Right renal pelvis (tissue), 4 donors: ENCODE measurements around the gene RNPC3. TPM values are rescaled to one million over a fixed set of nuclear protein-coding genes. Genes with fewer than 3 reads are reported as not detected.
"Not testable (repeated sequence)": the region's sequence is repeated elsewhere in the genome, so short reads cannot be mapped to it uniquely, and the experiment has no call there.

Experiments
- DNase-seq, 4 donors: peaks; one replicate each; pipeline ENCODE4 v3.0.0-alpha.2; 2013; ENCODE audit warnings: low read depth in 4 of 4, low spot score in 3 of 4, missing footprints in 1 of 4
- polyA plus RNA-seq, 4 donors: library from polyadenylated mRNA; unstranded; fragments of 120-200 nt; gene quantifications; one replicate each; pipeline ENCODE4 v1.2.1, GENCODE V29; 2013; ENCODE audit not compliant: insufficient read length in 4 of 4

Gene RNPC3
- polyA plus RNA-seq, 4 donors, result 37.8 to 56.9 (median 46.7) TPM

DNA sequence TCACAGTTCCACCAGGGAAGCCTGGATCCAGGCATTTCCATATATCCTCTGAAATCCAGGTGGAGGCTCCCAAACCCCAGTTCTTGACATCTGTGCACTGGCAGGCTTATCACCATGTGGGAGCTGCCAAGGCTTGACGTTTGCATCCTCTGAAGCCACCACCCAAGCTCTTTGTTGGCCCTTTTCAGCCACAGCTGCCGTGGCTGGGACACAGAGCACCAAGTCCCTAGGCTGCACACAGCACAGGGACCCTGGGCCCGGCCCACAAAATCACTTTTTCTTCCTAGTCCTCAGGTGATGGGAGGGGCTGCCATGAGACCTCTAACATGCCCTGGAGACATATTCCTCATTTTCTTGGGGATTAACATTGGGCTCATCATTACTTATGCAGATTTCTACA lies 22.3 kb downstream of the RNPC3 start:
- no peak for DNase-seq

DNA sequence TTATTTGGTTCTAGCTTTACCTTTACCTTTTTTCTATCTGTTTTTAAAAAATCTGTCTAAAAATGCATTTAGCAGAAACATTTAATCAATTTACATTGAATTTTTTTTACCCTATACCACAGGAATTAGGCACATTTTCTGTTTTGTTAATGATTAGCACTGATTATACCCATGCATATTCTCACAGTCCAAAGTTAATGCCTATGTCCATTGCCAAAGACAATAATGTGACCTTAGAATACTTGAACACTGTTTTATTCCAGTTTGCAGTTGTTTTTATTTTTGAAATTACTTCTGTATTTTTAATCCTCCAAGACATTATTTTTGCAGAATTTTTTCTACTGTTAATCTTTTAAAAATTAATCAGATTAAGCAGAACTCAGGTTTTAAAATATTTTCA lies 34.9 kb downstream of the RNPC3 start:
- DNase-seq, result no peak

DNA sequence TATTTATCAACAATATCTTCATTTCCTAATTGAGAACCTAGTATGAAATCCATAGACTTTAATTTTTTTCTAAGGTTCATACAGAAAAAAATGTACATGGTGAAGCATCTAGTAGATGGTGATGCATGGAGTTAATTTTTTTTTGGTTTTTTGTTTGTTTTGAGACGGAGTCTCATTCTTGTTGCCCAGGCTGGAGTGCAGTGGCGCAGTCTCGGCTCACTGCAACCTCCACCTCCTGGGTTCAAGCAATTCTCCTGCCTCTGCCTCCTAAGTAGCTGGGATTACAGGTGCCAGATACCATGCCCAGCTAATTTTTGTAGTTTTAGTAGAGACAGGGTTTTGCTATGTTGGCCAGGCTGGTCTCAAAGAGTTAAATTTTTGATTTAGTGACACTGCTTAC lies 35.6 kb downstream of the RNPC3 start:
- DNase-seq, result not testable (repeated sequence)

- no peak for DNase-seq
These were observed 36.3 kb downstream of the RNPC3 start for GRCh38 chr1:103561643-103562395.

DNA sequence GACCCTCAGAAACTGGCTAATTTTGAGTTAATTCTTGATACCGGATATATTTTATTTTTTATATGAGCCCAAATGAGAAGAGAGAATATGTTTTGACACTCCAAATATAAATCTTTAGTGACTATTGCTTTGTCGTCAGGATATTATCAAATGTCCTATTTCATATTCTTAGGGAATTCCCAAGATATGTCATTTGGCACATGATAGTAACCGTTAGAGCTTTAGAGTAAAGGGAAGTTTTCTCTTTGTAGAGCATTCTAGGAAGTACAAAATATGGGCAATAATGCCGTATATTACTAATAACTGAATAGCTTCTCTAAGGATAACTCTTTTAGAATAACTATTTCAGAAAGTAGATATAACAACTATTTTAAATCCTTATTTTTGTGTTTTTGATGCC lies 37.6 kb downstream of the RNPC3 start:
- DNase-seq, result no peak

GRCh38 chr1:103569493-103569892 lies 44.0 kb downstream of the RNPC3 start:
- DNase-seq, result no peak

DNA sequence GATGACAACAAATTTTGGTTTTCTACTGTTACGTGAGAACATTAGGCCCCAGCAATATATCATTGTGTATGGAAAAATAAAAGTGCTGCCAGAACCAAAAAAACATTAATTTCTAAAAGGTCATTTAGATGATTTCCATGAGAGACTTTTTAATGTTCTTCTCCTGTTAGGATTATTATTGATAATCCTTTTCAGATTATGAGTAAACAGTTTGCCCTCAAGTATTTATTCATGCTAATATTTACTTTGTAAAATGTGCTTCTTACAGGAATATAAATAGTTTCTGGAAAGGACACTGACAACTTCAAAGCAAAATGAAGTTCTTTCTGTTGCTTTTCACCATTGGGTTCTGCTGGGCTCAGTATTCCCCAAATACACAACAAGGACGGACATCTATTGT lies 45.8 kb downstream of the RNPC3 start, which contains the start of gene AMY2B:
TSS of gene AMY2B (plus strand) at position 301 of the 400 bp plus-strand sequence. CDS start at position 315, 14 bp downstream.
- not testable (repeated sequence) for DNase-seq

DNA sequence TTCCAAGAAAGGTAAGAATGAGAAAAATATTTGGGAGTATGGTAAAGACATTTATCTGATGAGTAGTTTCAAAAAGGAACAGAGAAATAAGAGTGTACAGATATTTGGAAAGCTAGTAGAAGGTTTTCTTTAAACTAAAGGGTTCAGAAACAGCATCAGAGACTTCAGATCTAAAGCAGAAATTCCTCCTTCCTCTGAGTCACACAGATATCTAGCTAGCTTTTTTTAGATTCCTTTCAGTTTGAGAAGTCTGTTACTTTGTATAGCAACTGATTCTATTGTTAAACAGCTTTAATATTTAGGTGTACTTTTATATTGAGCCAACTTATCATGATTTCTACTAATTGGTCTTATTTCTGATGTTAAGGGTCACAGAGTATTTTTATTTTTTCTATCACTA lies 50.6 kb downstream of the RNPC3 start:
- no peak for DNase-seq

DNA sequence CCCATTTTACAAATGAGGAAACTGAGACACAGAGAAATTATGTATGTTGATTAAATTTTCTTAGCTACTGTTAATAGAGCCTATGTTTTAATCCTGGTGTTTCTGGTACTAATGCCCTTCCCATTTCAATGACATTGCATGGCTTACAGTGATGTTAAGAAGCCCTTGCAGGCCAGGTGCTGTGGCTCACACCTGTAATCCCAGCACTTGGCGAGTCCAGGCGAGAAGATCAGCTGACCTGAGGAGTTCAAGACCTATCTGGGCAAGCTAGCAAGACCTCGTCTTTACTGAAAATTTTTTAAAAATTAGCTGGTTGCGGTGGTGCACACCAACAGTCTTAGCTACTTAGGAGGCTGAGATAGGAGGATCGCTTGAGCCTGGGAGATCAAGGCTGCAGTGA lies 51.3 kb downstream of the RNPC3 start:
- DNase-seq, result not testable (repeated sequence)

DNA sequence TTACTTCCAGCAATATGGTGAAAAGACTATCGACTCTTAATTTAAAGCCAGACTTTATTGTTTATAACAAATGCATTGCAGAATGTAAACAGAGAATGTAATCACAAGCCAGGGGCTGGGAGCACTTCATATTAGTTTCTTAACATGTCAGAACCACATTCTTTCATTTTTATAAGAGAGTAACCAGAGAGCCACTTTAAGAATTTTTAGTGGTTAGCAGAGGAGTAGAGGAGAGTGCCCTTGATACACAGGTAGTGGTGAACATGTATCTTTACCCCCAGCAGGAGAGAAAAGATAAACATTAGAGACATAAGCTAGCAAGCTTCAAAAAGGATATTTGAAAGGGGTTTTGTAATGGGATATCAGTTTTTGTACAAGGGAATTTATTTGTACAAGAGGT lies 57.0 kb downstream of the RNPC3 start:
- DNase-seq, result no peak

DNA sequence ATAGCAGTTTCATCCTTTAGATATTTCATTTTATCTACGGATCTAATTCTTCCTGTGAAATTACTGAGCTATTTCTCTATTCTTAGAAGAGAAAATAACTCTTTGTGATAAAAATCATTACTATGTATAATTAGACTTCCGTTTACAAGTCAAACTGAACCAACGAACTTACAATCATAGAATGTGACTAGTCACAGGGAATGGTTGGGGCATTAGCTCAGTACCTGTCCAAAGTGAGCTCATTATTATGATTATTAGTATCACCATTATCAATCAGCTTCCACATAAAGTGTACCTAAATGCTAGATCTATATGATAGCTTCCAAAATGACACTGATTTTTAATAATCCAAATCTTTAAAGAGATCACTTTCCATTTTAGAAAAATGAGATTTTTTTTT lies 58.4 kb downstream of the RNPC3 start:
- DNase-seq, result no peak

GRCh38 chr1:103584537-103584936 lies 59.0 kb downstream of the RNPC3 start:
- no peak for DNase-seq

- DNase-seq, result not testable (repeated sequence)
These were observed 77.2 kb downstream of the RNPC3 start for GRCh38 chr1:103602740-103603139.

Other genes starting within 250 kb of the RNPC3 start
- 10 to 100 TPM; 25.6 to 49.2 (median 30.4) TPM for gene AMY2B, start 45.9 kb downstream of the RNPC3 start, polyA plus RNA-seq
- gene AMY2A, start 91.7 kb downstream of the RNPC3 start, polyA plus RNA-seq, result under 1 TPM in 2 of 4 donors, not detected in 2; 0.15 to 0.22 TPM
- under 1 TPM in 1 of 4 donors, not detected in 3; 0.26 TPM for gene AMY1A, start 130.1 kb downstream of the RNPC3 start, polyA plus RNA-seq
- gene AMY1B, start 170.5 kb downstream of the RNPC3 start, polyA plus RNA-seq, result under 1 TPM in 1 of 4 donors, not detected in 3; 0.42 TPM
- not detected for gene AMY1C, start 224.2 kb downstream of the RNPC3 start, polyA plus RNA-seq